Transverse colon (tissue), 4 donors: ENCODE data around the gene LDLRAP1.

ENCODE experiments used
- CTCF ChIP-seq, 5 experiments: fragments of 200-600 bp in 3 of 5; fragments of 450-650 bp in 2 of 5; sonication (generic) in 3 of 5; IDR thresholded peaks; 1 replicate in 2 of 5; 2 replicates in 3 of 5; pipeline ENCODE4 v1.5.1; 2016 to 2017; ENCODE audit warnings: antibody characterized with exemption in 5 of 5, inconsistent platforms in 3 of 5, mild to moderate bottlenecking in 2 of 5, moderate library complexity in 1 of 5
- EP300 ChIP-seq: sonication (generic); formaldehyde crosslinking; IDR thresholded peaks from one replicate; pipeline ENCODE4 v1.6.1; 2017; ENCODE audit warnings: antibody characterized with exemption, low read depth
- POLR2A ChIP-seq: fragments of 450-650 bp; IDR thresholded peaks from one replicate; pipeline ENCODE4 v1.6.1; 2016; ENCODE audit warnings: antibody characterized with exemption, mild to moderate bottlenecking, moderate library complexity
- POLR2AphosphoS5 ChIP-seq, 3 donors: sonication (generic); formaldehyde crosslinking; IDR thresholded peaks; one replicate each; pipeline ENCODE4 v1.6.1; 2016; ENCODE audit warnings: antibody characterized with exemption in 3 of 3

- TF ChIP-seq CTCF (IDR thresholded peaks at IDR 0.05): no peak
- TF ChIP-seq POLR2AphosphoS5 (IDR thresholded peaks at IDR 0.05): peak; percentile 81 to 90 (median 85)
- peak; percentile 69 for TF ChIP-seq POLR2A
- no peak for TF ChIP-seq EP300
These were observed at the start of gene LDLRAP1 for GRCh38 chr1:25543425-25544242.
